Endodermal cell (in vitro differentiated cells): ENCODE data around the gene ATP2A3. TPM values are rescaled to one million over a fixed set of nuclear protein-coding genes. Genes with fewer than 3 reads are reported as not detected.

Experiments
- DNase-seq: peaks from one replicate; pipeline ENCODE4 v3.0.0-alpha.2; 2017
- H3K27ac ChIP-seq: 2 replicates; pipeline ENCODE4 v1.5.1; 2013; ENCODE audit warnings: mild to moderate bottlenecking, low read depth, low read length, moderate library complexity
- H3K27me3 ChIP-seq: 2 replicates; pipeline ENCODE4 v1.6.1; 2013; ENCODE audit warnings: mild to moderate bottlenecking, low read length, moderate library complexity; ENCODE audit not compliant: insufficient read depth, control insufficient read depth, poor library complexity, severe bottlenecking
- H3K36me3 ChIP-seq: 2 replicates; pipeline ENCODE4 v1.7.0; 2013; ENCODE audit warnings: mild to moderate bottlenecking, low read length, moderate library complexity; ENCODE audit not compliant: control insufficient read depth, insufficient read depth
- H3K4me1 ChIP-seq: one replicate; pipeline ENCODE4 v1.7.0; 2013; ENCODE audit warnings: low read length; ENCODE audit not compliant: control insufficient read depth, insufficient read depth
- H3K4me3 ChIP-seq: 2 replicates; pipeline ENCODE4 v1.5.1; 2013; ENCODE audit warnings: mild to moderate bottlenecking, low read length, moderate library complexity
- H3K9ac ChIP-seq: 2 replicates; pipeline ENCODE4 v1.6.1; 2013; ENCODE audit warnings: mild to moderate bottlenecking, low read length, moderate library complexity; ENCODE audit not compliant: poor library complexity, severe bottlenecking; ENCODE audit errors: extremely low read depth
- H3K9me3 ChIP-seq: 2 replicates; pipeline ENCODE4 v1.6.1; 2013; ENCODE audit warnings: mild to moderate bottlenecking, low read length, moderate library complexity; ENCODE audit not compliant: control insufficient read depth
- H3K27ac Mint-ChIP-seq: 2 replicates; pipeline ENCODE4 v1.8.0; 2020; ENCODE audit warnings: mixed read lengths
- H3K27me3 Mint-ChIP-seq: 2 replicates; pipeline ENCODE4 v1.8.0; 2021; ENCODE audit warnings: mild to moderate bottlenecking, mixed read lengths; ENCODE audit not compliant: insufficient read depth
- H3K36me3 Mint-ChIP-seq: 2 replicates; pipeline ENCODE4 v1.8.0; 2020; ENCODE audit warnings: low read depth, mixed read lengths
- H3K4me1 Mint-ChIP-seq: 2 replicates; pipeline ENCODE4 v1.8.0; 2020; ENCODE audit warnings: mixed read lengths
- H3K4me3 Mint-ChIP-seq: 2 replicates; pipeline ENCODE4 v1.8.0; 2020; ENCODE audit warnings: mild to moderate bottlenecking, moderate library complexity, mixed read lengths
- H3K9me3 Mint-ChIP-seq: 2 replicates; pipeline ENCODE4 v1.8.0; 2020; ENCODE audit warnings: mild to moderate bottlenecking, mixed read lengths
- WGBS, 2 experiments: methylation state at CpG; one replicate each; pipeline versions ENCODE4 v1.1.5 to v1.1.7; 2013; ENCODE audit warnings: missing lambda C conversion rate in 2 of 2, mixed read lengths in 1 of 2; ENCODE audit not compliant: insufficient coverage in 1 of 2, insufficient read length in 1 of 2; 5-methylcytosine and 5-hydroxymethylcytosine counted together
- total RNA-seq, 2 donors: library from RNA; stranded (reverse); fragmentation: NEBNext Ultra II Directional in 1 of 2; extraction: Animal tissue kit (Norgen Biotek cat#: 25700) in 1 of 2; gene quantifications; 2 replicates in 1 of 2; 3 replicates in 1 of 2; pipeline ENCODE4 v1.2.1, GENCODE V29; 2021
- TF ChIP-seq, protein P1 (sequence below): fragments of 200-600 bp; sonication (generic); conservative IDR thresholded peaks from 2 replicates; pipeline ENCODE4 v1.5.0; 2021; ENCODE audit warnings: antibody characterized with exemption, mild to moderate bottlenecking

Gene ATP2A3
- total RNA-seq, 2 donors from 2014 or later, result 1.4 to 3.7 TPM

DNA sequence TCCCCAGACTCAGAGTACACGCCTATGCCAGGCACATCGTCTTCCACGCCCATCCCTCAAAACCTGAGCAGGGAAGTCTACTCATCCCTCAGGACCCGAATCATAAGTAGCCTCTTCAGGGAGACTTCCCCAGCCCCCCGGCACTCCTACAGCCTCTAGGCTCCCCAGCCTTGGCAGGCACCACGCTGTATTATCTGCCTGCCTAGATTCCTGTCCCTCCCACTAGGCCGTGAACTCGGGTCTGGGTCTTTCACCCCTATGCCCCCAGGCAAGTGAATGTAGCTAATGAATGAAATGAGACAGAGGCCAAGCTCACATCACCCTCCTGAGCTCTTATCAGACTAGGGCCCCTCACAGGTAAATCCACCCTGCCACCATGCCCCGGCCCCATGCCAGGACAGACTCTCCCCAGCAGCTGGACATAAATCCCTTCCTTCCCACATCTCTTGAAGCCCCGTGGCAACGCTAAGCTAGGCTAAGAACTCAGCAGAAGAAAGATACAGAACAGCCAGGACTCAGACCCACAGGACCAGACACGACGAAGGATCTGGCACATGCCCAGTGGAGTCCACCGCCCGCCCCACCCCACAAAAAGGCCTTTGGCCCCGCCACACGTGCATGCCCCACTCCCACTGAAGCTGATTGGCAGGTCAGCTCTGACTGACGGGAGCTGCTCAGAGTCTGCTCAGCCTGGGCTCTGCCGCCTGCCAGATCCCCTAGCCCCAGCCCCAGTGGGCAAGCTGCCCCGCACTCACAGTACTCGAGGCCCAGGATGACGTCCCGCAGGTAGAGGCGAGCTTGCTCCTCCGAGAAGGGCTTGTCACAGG, 84.4 kb downstream of the ATP2A3 start:
- TF ChIP-seq, protein P1, sequence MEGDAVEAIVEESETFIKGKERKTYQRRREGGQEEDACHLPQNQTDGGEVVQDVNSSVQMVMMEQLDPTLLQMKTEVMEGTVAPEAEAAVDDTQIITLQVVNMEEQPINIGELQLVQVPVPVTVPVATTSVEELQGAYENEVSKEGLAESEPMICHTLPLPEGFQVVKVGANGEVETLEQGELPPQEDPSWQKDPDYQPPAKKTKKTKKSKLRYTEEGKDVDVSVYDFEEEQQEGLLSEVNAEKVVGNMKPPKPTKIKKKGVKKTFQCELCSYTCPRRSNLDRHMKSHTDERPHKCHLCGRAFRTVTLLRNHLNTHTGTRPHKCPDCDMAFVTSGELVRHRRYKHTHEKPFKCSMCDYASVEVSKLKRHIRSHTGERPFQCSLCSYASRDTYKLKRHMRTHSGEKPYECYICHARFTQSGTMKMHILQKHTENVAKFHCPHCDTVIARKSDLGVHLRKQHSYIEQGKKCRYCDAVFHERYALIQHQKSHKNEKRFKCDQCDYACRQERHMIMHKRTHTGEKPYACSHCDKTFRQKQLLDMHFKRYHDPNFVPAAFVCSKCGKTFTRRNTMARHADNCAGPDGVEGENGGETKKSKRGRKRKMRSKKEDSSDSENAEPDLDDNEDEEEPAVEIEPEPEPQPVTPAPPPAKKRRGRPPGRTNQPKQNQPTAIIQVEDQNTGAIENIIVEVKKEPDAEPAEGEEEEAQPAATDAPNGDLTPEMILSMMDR, result no peak
- H3K27me3 Mint-ChIP-seq, result no peaks in the 10 kb centered on the region
- no peaks in the 10 kb centered on the region for H3K9me3 Mint-ChIP-seq

DNA sequence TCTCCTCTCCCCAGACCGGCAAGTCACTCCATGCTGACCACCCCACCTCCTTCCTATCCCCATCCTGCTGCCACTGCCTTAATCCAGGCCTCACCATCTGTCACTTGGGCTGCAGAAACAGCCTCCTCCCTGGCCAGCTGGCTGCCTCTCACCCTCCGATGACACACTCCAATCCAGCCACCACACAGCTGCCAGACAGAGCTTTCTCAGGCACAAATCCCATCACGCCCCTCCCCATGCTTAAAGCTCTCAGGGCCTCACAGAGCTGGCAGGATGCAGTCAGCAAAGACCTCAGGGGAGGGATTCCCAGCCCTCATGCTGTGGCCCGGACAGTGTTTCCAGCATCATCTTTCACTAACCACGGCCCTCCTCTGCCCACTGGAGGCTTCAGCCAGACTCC, 85.1 kb downstream of the ATP2A3 start:
- Histone ChIP-seq H3K27me3 (no peaks in the 10 kb centered on the region), H3K36me3 (no peaks in the 10 kb centered on the region), H3K27ac (peak overlapping the region; percentile 87), H3K9me3 (no peaks in the 10 kb centered on the region), H3K4me1 (no peaks in the 10 kb centered on the region), H3K4me3 (no peak overlapping the region), H3K9ac (no peak overlapping the region)
- TF ChIP-seq, protein P1, result no peak
- Mint-ChIP-seq H3K9me3 (no peaks in the 10 kb centered on the region), H3K4me1 (peaks cover 10% of the 10 kb centered on the region), H3K27me3 (no peaks in the 10 kb centered on the region), H3K36me3 (peaks cover 12% of the 10 kb centered on the region), H3K27ac (peak overlapping the region; percentile 74), H3K4me3 (no peak overlapping the region)
- DNase-seq, result no peak
- WGBS, 2 experiments, result 59 to 83% methylated on average over 4 to 5 of the region's 5 CpGs

More for the DNA sequence above, 84.4 kb downstream of the ATP2A3 start:
- 87 to 93% methylated on average over 5 to 25 of the region's 25 CpGs for WGBS, 2 experiments
- H3K4me3 ChIP-seq, result no peak overlapping the region
- H3K4me1 ChIP-seq, result no peaks in the 10 kb centered on the region
- H3K9me3 ChIP-seq, result no peaks in the 10 kb centered on the region
- peak overlapping the region; percentile 87 for H3K27ac ChIP-seq
- DNase-seq, result peak; percentile 75
- H3K36me3 ChIP-seq, result no peaks in the 10 kb centered on the region
- H3K9ac ChIP-seq, result no peak overlapping the region
- H3K27me3 ChIP-seq, result no peaks in the 10 kb centered on the region
- peaks cover 12% of the 10 kb centered on the region for H3K36me3 Mint-ChIP-seq
- peaks cover 10% of the 10 kb centered on the region for H3K4me1 Mint-ChIP-seq
- H3K27ac Mint-ChIP-seq, result peak overlapping the region; percentile 81
- no peak overlapping the region for H3K4me3 Mint-ChIP-seq

DNA sequence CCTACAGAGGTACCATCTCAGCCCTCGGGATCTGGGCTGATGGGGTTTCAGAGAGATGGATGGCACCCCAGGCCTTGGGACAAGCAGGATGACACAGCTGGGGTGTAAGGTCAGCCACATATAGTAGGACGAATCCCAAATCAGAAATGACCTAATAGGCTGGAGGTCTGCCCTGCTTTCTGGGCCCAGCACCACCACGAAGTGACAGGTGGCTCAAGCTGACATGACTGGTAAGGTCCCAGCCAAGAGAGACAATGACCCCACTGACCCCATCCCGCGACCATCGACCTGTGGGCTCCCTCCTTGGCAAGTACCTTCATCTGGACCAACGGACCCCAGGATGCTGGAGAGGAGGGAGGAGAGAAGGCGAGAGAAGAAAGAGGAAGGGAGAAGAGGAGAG, 87.0 kb downstream of the ATP2A3 start:
- WGBS, 2 experiments, result 78 to 93% methylated on average over 3 to 8 of the region's 8 CpGs
- no peak for DNase-seq
- no peaks in the 10 kb centered on the region for H3K27me3 Mint-ChIP-seq
- H3K9me3 ChIP-seq, result no peaks in the 10 kb centered on the region
- no peak overlapping the region for H3K9ac ChIP-seq
- no peaks in the 10 kb centered on the region for H3K36me3 ChIP-seq
- H3K27me3 ChIP-seq, result no peaks in the 10 kb centered on the region
- TF ChIP-seq, protein P1, result no peak
- H3K9me3 Mint-ChIP-seq, result no peaks in the 10 kb centered on the region
- no peaks in the 10 kb centered on the region for H3K4me1 ChIP-seq
- H3K4me3 ChIP-seq, result no peak overlapping the region
- H3K27ac ChIP-seq, result no peak overlapping the region
- H3K4me3 Mint-ChIP-seq, result no peak overlapping the region
- H3K4me1 Mint-ChIP-seq, result peaks cover 10% of the 10 kb centered on the region
- no peak overlapping the region for H3K27ac Mint-ChIP-seq
- peaks cover 12% of the 10 kb centered on the region for H3K36me3 Mint-ChIP-seq
